H1 (cell line): ENCODE measurements around the gene DDR1. TPM values are rescaled to one million over a fixed set of nuclear protein-coding genes. Genes with fewer than 3 reads are reported as not detected.

Experiments
- SIN3A ChIP-seq, 2 experiments: IDR thresholded peaks in 1 of 2; conservative IDR thresholded peaks in 1 of 2; 2 replicates each; pipeline ENCODE4 v1.6.1; 2011 to 2012; ENCODE audit warnings: low read length in 2 of 2, improper control_type of control experiment in 1 of 2, low read depth in 1 of 2, mild to moderate bottlenecking in 1 of 2
- TBP ChIP-seq: IDR thresholded peaks from 2 replicates; pipeline ENCODE4 v1.6.1; 2011; ENCODE audit warnings: low read depth, low read length, improper control_type of control experiment
- polyA plus RNA-seq, 7 experiments: library from polyadenylated mRNA; depleted of rRNA in 3 of 7; stranded (reverse) in 5 of 7; unstranded in 2 of 7; fragments of >200 nt in 5 of 7; fragments of 200-250 nt in 2 of 7; gene quantifications; 1 replicate in 5 of 7; 2 replicates in 1 of 7; 4 replicates in 1 of 7; pipeline versions ENCODE4 v1.2.1 to v1.2.3, GENCODE V29; 2011 to 2013; ENCODE audit warnings: missing spikeins in 2 of 7, mixed read lengths in 2 of 7
- total RNA-seq: library from RNA; stranded (reverse); fragmentation: NEBNext Ultra II Directional; extraction: Animal tissue kit (Norgen Biotek cat#: 25700); gene quantifications from 2 replicates; pipeline ENCODE4 v1.2.1, GENCODE V29; 2021
- TF ChIP-seq, protein P1 (sequence below): fragments of 300-600 bp; sonication (generic); IDR thresholded peaks from 2 replicates; pipeline ENCODE4 v1.7.1; 2012; ENCODE audit warnings: low read length, moderate library complexity, mild to moderate bottlenecking, inconsistent platforms; ENCODE audit not compliant: insufficient replicate concordance

The DDR1 gene
- total and polyA plus RNA-seq, 2 of the 8 experiments (the other 6 are each of a cell fraction or from before 2014, with no cell fraction given): 99.4 to 181 TPM

DNA sequence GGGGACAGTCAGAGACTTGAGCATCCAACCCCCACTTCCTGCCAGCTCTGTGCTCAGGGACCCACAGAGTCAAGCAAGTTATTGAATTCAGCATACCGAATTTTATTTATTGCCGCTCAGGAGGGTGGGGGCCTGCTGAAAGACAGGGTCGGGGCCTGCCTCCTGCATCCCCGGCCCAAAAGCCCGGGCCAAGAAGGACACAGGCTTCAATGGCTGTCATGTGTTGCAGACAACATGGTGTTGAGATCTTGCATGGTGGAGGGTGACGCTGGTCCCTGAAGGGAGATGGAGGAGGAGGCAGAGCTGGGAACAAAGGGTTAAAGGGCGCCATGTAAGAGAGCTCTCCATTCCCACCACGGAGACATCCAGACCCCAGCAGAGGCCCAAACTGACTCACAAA is 47.0 kb downstream of the DDR1 start (continued):
- TF ChIP-seq, protein P1, sequence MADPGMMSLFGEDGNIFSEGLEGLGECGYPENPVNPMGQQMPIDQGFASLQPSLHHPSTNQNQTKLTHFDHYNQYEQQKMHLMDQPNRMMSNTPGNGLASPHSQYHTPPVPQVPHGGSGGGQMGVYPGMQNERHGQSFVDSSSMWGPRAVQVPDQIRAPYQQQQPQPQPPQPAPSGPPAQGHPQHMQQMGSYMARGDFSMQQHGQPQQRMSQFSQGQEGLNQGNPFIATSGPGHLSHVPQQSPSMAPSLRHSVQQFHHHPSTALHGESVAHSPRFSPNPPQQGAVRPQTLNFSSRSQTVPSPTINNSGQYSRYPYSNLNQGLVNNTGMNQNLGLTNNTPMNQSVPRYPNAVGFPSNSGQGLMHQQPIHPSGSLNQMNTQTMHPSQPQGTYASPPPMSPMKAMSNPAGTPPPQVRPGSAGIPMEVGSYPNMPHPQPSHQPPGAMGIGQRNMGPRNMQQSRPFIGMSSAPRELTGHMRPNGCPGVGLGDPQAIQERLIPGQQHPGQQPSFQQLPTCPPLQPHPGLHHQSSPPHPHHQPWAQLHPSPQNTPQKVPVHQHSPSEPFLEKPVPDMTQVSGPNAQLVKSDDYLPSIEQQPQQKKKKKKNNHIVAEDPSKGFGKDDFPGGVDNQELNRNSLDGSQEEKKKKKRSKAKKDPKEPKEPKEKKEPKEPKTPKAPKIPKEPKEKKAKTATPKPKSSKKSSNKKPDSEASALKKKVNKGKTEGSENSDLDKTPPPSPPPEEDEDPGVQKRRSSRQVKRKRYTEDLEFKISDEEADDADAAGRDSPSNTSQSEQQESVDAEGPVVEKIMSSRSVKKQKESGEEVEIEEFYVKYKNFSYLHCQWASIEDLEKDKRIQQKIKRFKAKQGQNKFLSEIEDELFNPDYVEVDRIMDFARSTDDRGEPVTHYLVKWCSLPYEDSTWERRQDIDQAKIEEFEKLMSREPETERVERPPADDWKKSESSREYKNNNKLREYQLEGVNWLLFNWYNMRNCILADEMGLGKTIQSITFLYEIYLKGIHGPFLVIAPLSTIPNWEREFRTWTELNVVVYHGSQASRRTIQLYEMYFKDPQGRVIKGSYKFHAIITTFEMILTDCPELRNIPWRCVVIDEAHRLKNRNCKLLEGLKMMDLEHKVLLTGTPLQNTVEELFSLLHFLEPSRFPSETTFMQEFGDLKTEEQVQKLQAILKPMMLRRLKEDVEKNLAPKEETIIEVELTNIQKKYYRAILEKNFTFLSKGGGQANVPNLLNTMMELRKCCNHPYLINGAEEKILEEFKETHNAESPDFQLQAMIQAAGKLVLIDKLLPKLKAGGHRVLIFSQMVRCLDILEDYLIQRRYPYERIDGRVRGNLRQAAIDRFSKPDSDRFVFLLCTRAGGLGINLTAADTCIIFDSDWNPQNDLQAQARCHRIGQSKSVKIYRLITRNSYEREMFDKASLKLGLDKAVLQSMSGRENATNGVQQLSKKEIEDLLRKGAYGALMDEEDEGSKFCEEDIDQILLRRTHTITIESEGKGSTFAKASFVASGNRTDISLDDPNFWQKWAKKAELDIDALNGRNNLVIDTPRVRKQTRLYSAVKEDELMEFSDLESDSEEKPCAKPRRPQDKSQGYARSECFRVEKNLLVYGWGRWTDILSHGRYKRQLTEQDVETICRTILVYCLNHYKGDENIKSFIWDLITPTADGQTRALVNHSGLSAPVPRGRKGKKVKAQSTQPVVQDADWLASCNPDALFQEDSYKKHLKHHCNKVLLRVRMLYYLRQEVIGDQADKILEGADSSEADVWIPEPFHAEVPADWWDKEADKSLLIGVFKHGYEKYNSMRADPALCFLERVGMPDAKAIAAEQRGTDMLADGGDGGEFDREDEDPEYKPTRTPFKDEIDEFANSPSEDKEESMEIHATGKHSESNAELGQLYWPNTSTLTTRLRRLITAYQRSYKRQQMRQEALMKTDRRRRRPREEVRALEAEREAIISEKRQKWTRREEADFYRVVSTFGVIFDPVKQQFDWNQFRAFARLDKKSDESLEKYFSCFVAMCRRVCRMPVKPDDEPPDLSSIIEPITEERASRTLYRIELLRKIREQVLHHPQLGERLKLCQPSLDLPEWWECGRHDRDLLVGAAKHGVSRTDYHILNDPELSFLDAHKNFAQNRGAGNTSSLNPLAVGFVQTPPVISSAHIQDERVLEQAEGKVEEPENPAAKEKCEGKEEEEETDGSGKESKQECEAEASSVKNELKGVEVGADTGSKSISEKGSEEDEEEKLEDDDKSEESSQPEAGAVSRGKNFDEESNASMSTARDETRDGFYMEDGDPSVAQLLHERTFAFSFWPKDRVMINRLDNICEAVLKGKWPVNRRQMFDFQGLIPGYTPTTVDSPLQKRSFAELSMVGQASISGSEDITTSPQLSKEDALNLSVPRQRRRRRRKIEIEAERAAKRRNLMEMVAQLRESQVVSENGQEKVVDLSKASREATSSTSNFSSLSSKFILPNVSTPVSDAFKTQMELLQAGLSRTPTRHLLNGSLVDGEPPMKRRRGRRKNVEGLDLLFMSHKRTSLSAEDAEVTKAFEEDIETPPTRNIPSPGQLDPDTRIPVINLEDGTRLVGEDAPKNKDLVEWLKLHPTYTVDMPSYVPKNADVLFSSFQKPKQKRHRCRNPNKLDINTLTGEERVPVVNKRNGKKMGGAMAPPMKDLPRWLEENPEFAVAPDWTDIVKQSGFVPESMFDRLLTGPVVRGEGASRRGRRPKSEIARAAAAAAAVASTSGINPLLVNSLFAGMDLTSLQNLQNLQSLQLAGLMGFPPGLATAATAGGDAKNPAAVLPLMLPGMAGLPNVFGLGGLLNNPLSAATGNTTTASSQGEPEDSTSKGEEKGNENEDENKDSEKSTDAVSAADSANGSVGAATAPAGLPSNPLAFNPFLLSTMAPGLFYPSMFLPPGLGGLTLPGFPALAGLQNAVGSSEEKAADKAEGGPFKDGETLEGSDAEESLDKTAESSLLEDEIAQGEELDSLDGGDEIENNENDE: no peak
- TF ChIP-seq SIN3A (conservative IDR thresholded peaks at IDR 0.05 in 1 of 2, IDR thresholded peaks at IDR 0.05 in 1 of 2; ENCODE audit: low read depth in 1 of 2, low read length in 2 of 2) (no peak), TBP (no peak)
- TF ChIP-seq, all 59 proteins: peak for 0
